Measurements from ENCODE around the gene RGP1. TPM values are rescaled to one million over a fixed set of nuclear protein-coding genes. Genes with fewer than 3 reads are reported as not detected.

Gene RGP1
- total RNA-seq, 1 experiment from 2014 or later = 13.8 TPM

GRCh38 chr9:35781066-35781465 lies 32.0 kb downstream of the RGP1 start:
- ChIA-PET CTCF (no interaction called here), POLR2A (ENCODE audit: unreplicated experiment) (no interaction called here)
- H3K4me1 ChIP-seq (ENCODE audit: insufficient read depth, low read length) = 0 out of 2 replicates have a peak, but pooled peaks cover under 1% of the 10 kb centered on the region
- intact Hi-C loops (cut with micrococcal nuclease) = no loop called here
- H2AFZ ChIP-seq (ENCODE audit: low read length) = no peak overlapping the region
- no TSS peak for BruUV-seq (replicated peaks)
- TF ChIP-seq EZH2 (IDR thresholded peaks at IDR 0.05; ENCODE audit: low read length, unreplicated experiment) (no peak), CTCF (conservative IDR thresholded peaks at IDR 0.05; ENCODE audit: low read depth, low read length) (no peak), EZH2phosphoT487 (IDR thresholded peaks at IDR 0.05; ENCODE audit: borderline replicate concordance, low read length) (no peak)
- no peaks in the 10 kb centered on the region for H3F3A ChIP-seq (ENCODE audit: low read length, unreplicated experiment)
- H3K9ac ChIP-seq (ENCODE audit: low read length) = no peak overlapping the region
- H3K36me3 ChIP-seq (ENCODE audit: low read depth, low read length) = no peaks in the 10 kb centered on the region
- no peaks in the 10 kb centered on the region for H3K9me3 ChIP-seq (ENCODE audit: low read length)
- no peaks in the 10 kb centered on the region for H4K20me1 ChIP-seq (ENCODE audit: low read length)
- no peak overlapping the region for H3K27ac ChIP-seq (ENCODE audit: low read length)
- H3K9me2 ChIP-seq (replicated peaks; ENCODE audit: low read length) = no peaks in the 10 kb centered on the region
- no peaks in the 10 kb centered on the region for H3K79me2 ChIP-seq (ENCODE audit: low read length)
- no peak overlapping the region for H3K4me3 ChIP-seq (ENCODE audit: low read length)
- H3K27me3 ChIP-seq (ENCODE audit: low read length) = no peaks in the 10 kb centered on the region
- ATAC-seq = no peak
- no peak overlapping the region for H3K4me2 ChIP-seq (ENCODE audit: low read length)
- no peak for DNase-seq

DNA sequence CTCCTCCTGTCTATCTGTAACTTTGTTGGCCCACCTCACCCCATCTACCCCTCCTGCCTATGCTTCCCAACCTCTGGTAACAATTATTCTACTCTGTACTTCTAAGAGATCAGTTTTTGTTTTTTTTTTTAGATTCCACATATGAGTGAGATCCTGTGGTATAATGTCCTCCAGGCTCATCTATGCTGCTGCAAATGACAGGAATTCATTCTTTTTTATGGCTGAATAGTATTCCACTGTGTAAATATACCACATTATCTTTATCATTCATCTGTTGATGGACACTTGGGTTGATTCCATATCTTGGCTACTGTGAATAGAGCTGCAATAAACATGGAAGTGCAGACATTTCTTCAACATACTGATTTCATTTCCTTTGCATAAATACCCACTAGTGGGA lies 34.3 kb downstream of the RGP1 start:
- POLR2A ChIA-PET (ENCODE audit: unreplicated experiment) = no interaction called here
- CTCF ChIA-PET = no interaction called here
- Histone ChIP-seq H3K9ac (ENCODE audit: low read length) (no peak overlapping the region), H3K9me2 (replicated peaks; ENCODE audit: low read length) (no peaks in the 10 kb centered on the region), H3K27me3 (ENCODE audit: low read length) (no peaks in the 10 kb centered on the region), H2AFZ (ENCODE audit: low read length) (no peak overlapping the region), H3F3A (ENCODE audit: low read length, unreplicated experiment) (no peaks in the 10 kb centered on the region), H3K27ac (ENCODE audit: low read length) (no peak overlapping the region), H3K4me2 (ENCODE audit: low read length) (no peak overlapping the region), H3K9me3 (ENCODE audit: low read length) (no peaks in the 10 kb centered on the region), H3K4me1 (ENCODE audit: insufficient read depth, low read length) (no peaks in the 10 kb centered on the region), H3K36me3 (ENCODE audit: low read depth, low read length) (no peaks in the 10 kb centered on the region), H3K4me3 (ENCODE audit: low read length) (no peak overlapping the region), H3K79me2 (ENCODE audit: low read length) (no peaks in the 10 kb centered on the region), H4K20me1 (ENCODE audit: low read length) (no peaks in the 10 kb centered on the region)
- TF ChIP-seq EZH2 (IDR thresholded peaks at IDR 0.05; ENCODE audit: low read length, unreplicated experiment) (no peak), CTCF (conservative IDR thresholded peaks at IDR 0.05; ENCODE audit: low read depth, low read length) (no peak), EZH2phosphoT487 (IDR thresholded peaks at IDR 0.05; ENCODE audit: borderline replicate concordance, low read length) (no peak)
- no TSS peak for BruUV-seq (replicated peaks)
- DNase-seq = no peak
- no peak for ATAC-seq
- intact Hi-C loops (cut with micrococcal nuclease) = no loop called here

GRCh38 chr9:35789541-35789940 lies 40.5 kb downstream of the RGP1 start:
- Histone ChIP-seq H4K20me1 (ENCODE audit: low read length) (no peaks in the 10 kb centered on the region), H3K27me3 (ENCODE audit: low read length) (no peaks in the 10 kb centered on the region), H3K4me2 (ENCODE audit: low read length) (no peak overlapping the region), H3K4me1 (ENCODE audit: insufficient read depth, low read length) (peaks cover 5% of the 10 kb centered on the region), H3K27ac (ENCODE audit: low read length) (no peak overlapping the region), H3K9me3 (ENCODE audit: low read length) (no peaks in the 10 kb centered on the region), H3K9ac (ENCODE audit: low read length) (no peak overlapping the region), H3K79me2 (ENCODE audit: low read length) (no peaks in the 10 kb centered on the region), H3K36me3 (ENCODE audit: low read depth, low read length) (no peaks in the 10 kb centered on the region), H3K9me2 (replicated peaks; ENCODE audit: low read length) (no peaks in the 10 kb centered on the region), H3K4me3 (ENCODE audit: low read length) (no peak overlapping the region), H2AFZ (ENCODE audit: low read length) (no peak overlapping the region), H3F3A (ENCODE audit: low read length, unreplicated experiment) (no peaks in the 10 kb centered on the region)
- TF ChIP-seq CTCF (conservative IDR thresholded peaks at IDR 0.05; ENCODE audit: low read depth, low read length) (no peak), EZH2 (IDR thresholded peaks at IDR 0.05; ENCODE audit: low read length, unreplicated experiment) (no peak)
- ChIA-PET POLR2A (ENCODE audit: unreplicated experiment) (no interaction called here), CTCF (interaction anchor here (1.2 to 1.8 kb wide), 5 partner anchors 25 to 93 kb away, joined by 3 to 41 read pairs (median 6); partner anchors contain the start of gene HINT2)
- ATAC-seq = no peak
- intact Hi-C loops (cut with micrococcal nuclease) = no loop called here
- no peak for DNase-seq
- no TSS peak for BruUV-seq (replicated peaks)

Measured in PC-3 (cell line).